ENCODE results near the gene TPM4. TPM values are rescaled to one million over a fixed set of nuclear protein-coding genes. Genes with fewer than 3 reads are reported as not detected.

Gene TPM4
- polyA plus RNA-seq, 2 donors = 350 to 439 TPM

- Histone ChIP-seq H3K27me3 (ENCODE audit: control insufficient read depth in 1 of 2, insufficient read depth in 2 of 2, low read length in 2 of 2) (no peaks in the 10 kb centered on the region), H3K27ac (ENCODE audit: low read depth in 2 of 2, low read length in 1 of 2) (peak overlapping the region; percentile 79 to 92), H3K4me1 (ENCODE audit: control insufficient read depth in 2 of 2, insufficient read depth in 2 of 2, low read length in 1 of 2) (peaks cover 3 to 17% of the 10 kb centered on the region in 2 donors), H3K9me3 (ENCODE audit: control insufficient read depth in 2 of 2, insufficient read depth in 1 of 2, low read depth in 1 of 2, low read length in 1 of 2) (no peaks in the 10 kb centered on the region), H3K4me3 (ENCODE audit: low read depth in 1 of 2, low read length in 2 of 2) (peak overlapping the region; percentile 89 to 94), H3K36me3 (ENCODE audit: control insufficient read depth in 2 of 2, insufficient read depth in 2 of 2, low read length in 1 of 2) (peaks cover 0 to 5% of the 10 kb centered on the region in 2 donors)
- WGBS, 2 donors = 43 to 55% methylated on average over 10 of the region's 10 CpGs
Observed at GRCh38 chr19:16068696-16069259, 7.5 kb upstream of the TPM4 start.

DNA sequence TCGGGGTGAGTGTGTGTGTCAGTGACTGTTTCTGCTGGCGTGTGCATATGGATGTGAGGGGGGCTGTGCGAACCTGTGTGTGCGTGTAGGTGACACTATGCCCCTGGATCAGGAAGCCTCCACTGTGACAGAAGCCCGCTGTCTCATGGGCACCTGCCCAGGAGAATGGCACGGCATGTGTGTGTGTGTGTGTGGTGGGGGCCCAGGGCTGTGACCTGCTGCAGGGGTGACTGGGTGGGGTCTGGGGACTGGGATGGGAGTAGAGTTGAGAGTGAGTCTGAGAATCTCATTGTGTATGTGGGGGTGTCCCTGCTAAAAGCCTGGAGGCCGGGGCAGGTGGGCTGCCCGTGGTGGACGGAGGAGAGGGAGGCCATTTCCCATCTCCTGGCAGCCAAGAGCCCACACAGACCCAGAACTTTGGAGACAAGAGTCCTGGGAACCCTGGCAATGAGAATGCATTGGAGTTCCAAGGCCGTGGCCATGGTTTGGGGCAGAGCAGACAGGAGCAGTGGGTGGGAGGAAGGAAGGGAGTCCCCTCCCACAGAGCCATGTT is 6.4 kb upstream of the TPM4 start:
- Histone ChIP-seq H3K27ac (ENCODE audit: low read depth in 2 of 2, low read length in 1 of 2) (peak overlapping the region; percentile 97), H3K4me1 (ENCODE audit: control insufficient read depth in 2 of 2, insufficient read depth in 2 of 2, low read length in 1 of 2) (peaks cover 3 to 18% of the 10 kb centered on the region in 2 donors)
- 46 to 63% methylated on average over 10 of the region's 10 CpGs for WGBS, 2 donors

DNA sequence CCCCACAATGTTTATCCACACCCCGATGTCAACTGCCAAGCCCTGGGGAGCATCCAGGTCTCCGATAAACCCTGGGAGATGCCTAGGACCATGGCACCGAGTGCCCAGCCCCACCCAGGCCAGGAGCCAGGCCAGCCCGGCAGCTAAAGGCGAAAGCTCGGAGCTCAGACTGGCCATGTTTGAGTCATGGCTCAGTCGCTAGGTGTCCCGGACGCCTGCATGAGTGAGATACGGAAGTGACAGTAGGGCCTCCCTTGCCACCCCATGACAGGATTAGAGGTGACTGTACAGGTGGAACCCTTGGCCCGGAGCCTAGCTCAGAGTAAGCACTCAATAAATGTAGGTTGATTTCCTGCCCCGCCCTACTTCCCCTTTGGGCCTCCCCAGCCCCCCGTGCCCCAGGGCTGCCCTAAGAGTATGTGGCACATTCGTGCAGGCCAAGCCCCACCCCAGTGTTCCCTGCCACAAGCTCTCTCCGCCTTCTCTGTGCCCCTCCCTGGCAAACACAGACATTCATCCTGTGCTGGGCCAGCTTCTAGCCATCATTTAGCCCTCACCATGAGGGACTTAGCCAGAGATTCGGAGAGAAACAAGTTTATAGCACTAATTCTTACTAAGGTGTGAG is 5.8 kb upstream of the TPM4 start:
- Histone ChIP-seq H3K4me3 (ENCODE audit: low read depth in 1 of 2, low read length in 2 of 2) (peak overlapping the region; percentile 89 to 94), H3K27me3 (ENCODE audit: control insufficient read depth in 1 of 2, insufficient read depth in 2 of 2, low read length in 2 of 2) (no peaks in the 10 kb centered on the region), H3K4me1 (ENCODE audit: control insufficient read depth in 2 of 2, insufficient read depth in 2 of 2, low read length in 1 of 2) (peaks cover 3 to 18% of the 10 kb centered on the region in 2 donors), H3K27ac (ENCODE audit: low read depth in 2 of 2, low read length in 1 of 2) (peak overlapping the region; percentile 97), H3K36me3 (ENCODE audit: control insufficient read depth in 2 of 2, insufficient read depth in 2 of 2, low read length in 1 of 2) (peaks cover 2 to 6% of the 10 kb centered on the region in 2 donors), H3K9me3 (ENCODE audit: control insufficient read depth in 2 of 2, insufficient read depth in 1 of 2, low read depth in 1 of 2, low read length in 1 of 2) (no peaks in the 10 kb centered on the region)
- 18 to 28% methylated on average over 16 of the region's 16 CpGs for WGBS, 2 donors

More for the DNA sequence above, 6.4 kb upstream of the TPM4 start:
- H3K4me3 ChIP-seq (ENCODE audit: low read depth in 1 of 2, low read length in 2 of 2) = peak overlapping the region; percentile 89 to 94
- no peaks in the 10 kb centered on the region for H3K9me3 ChIP-seq (ENCODE audit: control insufficient read depth in 2 of 2, insufficient read depth in 1 of 2, low read depth in 1 of 2, low read length in 1 of 2)
- H3K36me3 ChIP-seq (ENCODE audit: control insufficient read depth in 2 of 2, insufficient read depth in 2 of 2, low read length in 1 of 2) = peaks cover 2 to 6% of the 10 kb centered on the region in 2 donors
- no peaks in the 10 kb centered on the region for H3K27me3 ChIP-seq (ENCODE audit: control insufficient read depth in 1 of 2, insufficient read depth in 2 of 2, low read length in 2 of 2)

GRCh38 chr19:16071072-16071691 is 5.1 kb upstream of the TPM4 start:
- Histone ChIP-seq H3K4me3 (ENCODE audit: low read depth in 1 of 2, low read length in 2 of 2) (no peak overlapping the region), H3K27ac (ENCODE audit: low read depth in 2 of 2, low read length in 1 of 2) (peak overlapping the region; percentile 97), H3K4me1 (ENCODE audit: control insufficient read depth in 2 of 2, insufficient read depth in 2 of 2, low read length in 1 of 2) (peaks cover 3 to 18% of the 10 kb centered on the region in 2 donors), H3K9me3 (ENCODE audit: control insufficient read depth in 2 of 2, insufficient read depth in 1 of 2, low read depth in 1 of 2, low read length in 1 of 2) (no peaks in the 10 kb centered on the region), H3K27me3 (ENCODE audit: control insufficient read depth in 1 of 2, insufficient read depth in 2 of 2, low read length in 2 of 2) (no peaks in the 10 kb centered on the region), H3K36me3 (ENCODE audit: control insufficient read depth in 2 of 2, insufficient read depth in 2 of 2, low read length in 1 of 2) (peaks cover 2 to 6% of the 10 kb centered on the region in 2 donors)
- WGBS, 2 donors = 81 to 82% methylated on average over 9 of the region's 9 CpGs

DNA sequence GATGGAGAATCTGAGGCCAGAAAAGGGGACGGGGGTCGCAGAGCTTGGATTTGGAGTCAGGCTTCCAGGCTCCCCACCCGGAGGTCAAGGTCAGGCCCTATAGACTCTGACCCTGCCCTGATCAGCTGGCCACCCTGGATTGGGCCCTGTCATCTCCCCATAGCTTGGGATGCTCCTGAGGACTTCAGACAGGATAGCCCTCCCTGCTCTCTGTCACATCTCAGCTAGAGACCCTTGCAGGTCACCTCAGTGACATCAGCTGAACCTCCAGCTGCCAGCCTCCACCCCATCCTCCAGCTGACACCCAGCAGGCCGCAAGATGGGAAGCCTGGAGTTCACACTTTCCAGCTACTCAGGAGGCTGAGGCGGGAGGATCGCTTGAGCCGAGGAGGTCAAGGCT is 2.8 kb upstream of the TPM4 start:
- peak overlapping the region in 1 of 2 donors; percentile 97 for H3K27ac ChIP-seq (ENCODE audit: low read depth in 2 of 2, low read length in 1 of 2)
- WGBS, 2 donors = 86 to 88% methylated on average over 7 of the region's 7 CpGs
- H3K27me3 ChIP-seq (ENCODE audit: control insufficient read depth in 1 of 2, insufficient read depth in 2 of 2, low read length in 2 of 2) = no peaks in the 10 kb centered on the region
- no peaks in the 10 kb centered on the region for H3K9me3 ChIP-seq (ENCODE audit: control insufficient read depth in 2 of 2, insufficient read depth in 1 of 2, low read depth in 1 of 2, low read length in 1 of 2)
- peaks cover 2 to 6% of the 10 kb centered on the region in 2 donors for H3K36me3 ChIP-seq (ENCODE audit: control insufficient read depth in 2 of 2, insufficient read depth in 2 of 2, low read length in 1 of 2)
- no peak overlapping the region for H3K4me3 ChIP-seq (ENCODE audit: low read depth in 1 of 2, low read length in 2 of 2)
- peaks cover 0 to 15% of the 10 kb centered on the region in 2 donors for H3K4me1 ChIP-seq (ENCODE audit: control insufficient read depth in 2 of 2, insufficient read depth in 2 of 2, low read length in 1 of 2)

- peak overlapping the region; percentile 69 to 98 for H3K27ac ChIP-seq (ENCODE audit: low read depth in 2 of 2, low read length in 1 of 2)
- WGBS, 2 donors = 56 to 59% methylated on average over 3 of the region's 3 CpGs
- peaks cover 0 to 15% of the 10 kb centered on the region in 2 donors for H3K4me1 ChIP-seq (ENCODE audit: control insufficient read depth in 2 of 2, insufficient read depth in 2 of 2, low read length in 1 of 2)
- H3K9me3 ChIP-seq (ENCODE audit: control insufficient read depth in 2 of 2, insufficient read depth in 1 of 2, low read depth in 1 of 2, low read length in 1 of 2) = no peaks in the 10 kb centered on the region
- no peaks in the 10 kb centered on the region for H3K27me3 ChIP-seq (ENCODE audit: control insufficient read depth in 1 of 2, insufficient read depth in 2 of 2, low read length in 2 of 2)
- no peak overlapping the region for H3K4me3 ChIP-seq (ENCODE audit: low read depth in 1 of 2, low read length in 2 of 2)
- peaks cover 2 to 6% of the 10 kb centered on the region in 2 donors for H3K36me3 ChIP-seq (ENCODE audit: control insufficient read depth in 2 of 2, insufficient read depth in 2 of 2, low read length in 1 of 2)
Observed at GRCh38 chr19:16073988-16074387, 2.3 kb upstream of the TPM4 start.

DNA sequence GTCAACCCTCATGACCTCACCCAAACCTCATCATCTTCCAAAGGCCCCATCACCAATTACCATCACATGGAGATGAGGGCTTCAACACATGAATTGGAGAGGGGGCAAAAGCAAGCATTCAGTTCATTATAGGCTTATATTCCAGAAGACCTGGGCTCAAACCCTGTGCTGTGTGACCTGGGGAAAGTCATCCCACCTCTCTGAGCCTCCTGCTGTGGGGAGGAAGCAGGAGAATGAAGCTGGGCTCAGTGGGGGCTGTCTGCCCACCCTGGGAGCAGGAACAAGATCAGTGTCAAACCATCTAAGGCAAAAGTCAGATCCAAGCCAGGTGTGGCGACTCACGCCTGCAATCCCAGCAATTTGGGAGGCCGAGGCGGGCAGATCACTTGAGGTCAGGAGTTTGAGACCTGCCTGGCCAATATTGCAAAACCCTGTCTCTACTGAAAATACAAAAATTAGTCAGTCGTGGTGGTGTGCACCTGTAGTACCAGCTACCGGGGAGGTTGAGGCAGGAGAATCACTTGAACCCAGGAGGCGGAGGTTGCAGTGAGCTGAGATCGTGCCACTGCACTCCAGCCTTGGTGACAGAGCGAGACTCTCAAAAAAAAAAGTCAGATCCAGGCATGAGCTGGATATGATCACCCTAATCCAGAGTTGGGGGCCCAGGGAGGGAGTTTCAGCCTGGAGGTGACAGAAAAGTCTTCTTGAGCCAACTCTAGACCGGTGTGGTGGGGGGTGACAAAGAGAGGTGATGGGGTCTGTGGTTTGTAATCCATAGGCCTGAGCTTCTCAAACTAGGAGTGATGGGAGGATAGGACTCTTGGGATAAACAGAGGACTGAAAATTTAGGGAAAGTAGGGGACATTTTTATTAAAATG is 1.6 kb upstream of the TPM4 start:
- WGBS, 2 donors = 89 to 91% methylated on average over 10 of the region's 10 CpGs
- Histone ChIP-seq H3K27me3 (ENCODE audit: control insufficient read depth in 1 of 2, insufficient read depth in 2 of 2, low read length in 2 of 2) (no peaks in the 10 kb centered on the region), H3K36me3 (ENCODE audit: control insufficient read depth in 2 of 2, insufficient read depth in 2 of 2, low read length in 1 of 2) (peaks cover 2 to 6% of the 10 kb centered on the region in 2 donors), H3K27ac (ENCODE audit: low read depth in 2 of 2, low read length in 1 of 2) (peak overlapping the region; percentile 97 to 98), H3K9me3 (ENCODE audit: control insufficient read depth in 2 of 2, insufficient read depth in 1 of 2, low read depth in 1 of 2, low read length in 1 of 2) (no peaks in the 10 kb centered on the region), H3K4me1 (ENCODE audit: control insufficient read depth in 2 of 2, insufficient read depth in 2 of 2, low read length in 1 of 2) (peaks cover 0 to 13% of the 10 kb centered on the region in 2 donors), H3K4me3 (ENCODE audit: low read depth in 1 of 2, low read length in 2 of 2) (no peak overlapping the region)

- Histone ChIP-seq H3K27ac (ENCODE audit: low read depth in 2 of 2, low read length in 1 of 2) (peak overlapping the region; percentile 97 to 98), H3K9me3 (ENCODE audit: control insufficient read depth in 2 of 2, insufficient read depth in 1 of 2, low read depth in 1 of 2, low read length in 1 of 2) (no peaks in the 10 kb centered on the region), H3K4me3 (ENCODE audit: low read depth in 1 of 2, low read length in 2 of 2) (peak overlapping the region; percentile 81 to 88), H3K36me3 (ENCODE audit: control insufficient read depth in 2 of 2, insufficient read depth in 2 of 2, low read length in 1 of 2) (peaks cover 2 to 7% of the 10 kb centered on the region in 2 donors), H3K27me3 (ENCODE audit: control insufficient read depth in 1 of 2, insufficient read depth in 2 of 2, low read length in 2 of 2) (no peaks in the 10 kb centered on the region), H3K4me1 (ENCODE audit: control insufficient read depth in 2 of 2, insufficient read depth in 2 of 2, low read length in 1 of 2) (peaks cover 0 to 9% of the 10 kb centered on the region in 2 donors)
- 29 to 30% methylated on average over 21 of the region's 21 CpGs for WGBS, 2 donors
Observed at GRCh38 chr19:16075430-16076153, 703 bp upstream of the TPM4 start.

All from esophagus (tissue), 2 donors.